ENCODE measurements around the gene SH3BP5. TPM values are rescaled to one million over a fixed set of nuclear protein-coding genes. Genes with fewer than 3 reads are reported as not detected.

The SH3BP5 gene
- polyA plus RNA-seq, 1 of the 3 experiments (the other 2 are of a cell fraction): 29.5 TPM

DNA sequence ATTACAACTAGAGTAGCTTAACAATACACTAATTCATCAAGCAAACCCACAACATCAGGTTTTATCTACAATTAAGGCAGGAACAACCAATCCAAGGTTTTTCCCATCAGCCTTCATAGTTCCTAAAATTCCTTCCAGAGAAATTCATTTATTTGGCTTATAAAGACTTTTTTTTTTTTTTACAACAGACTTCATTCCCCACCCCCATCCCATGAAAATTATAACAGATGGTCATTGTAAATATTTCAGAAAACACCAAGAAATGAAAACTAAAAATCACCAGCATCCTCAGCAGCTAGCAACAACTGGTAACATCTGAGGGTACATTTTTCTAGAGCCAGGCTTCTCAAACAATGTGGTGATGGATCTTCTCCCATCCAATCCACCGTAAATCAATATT lies 11.0 kb downstream of the SH3BP5 start (continued):
- TF ChIP-seq IRF3 (IDR thresholded peaks at IDR 0.05; ENCODE audit: low read depth, low read length) (no peak), RCOR1 (IDR thresholded peaks at IDR 0.05; ENCODE audit: low read length) (no peak), POLR2AphosphoS5 (IDR thresholded peaks at IDR 0.05; ENCODE audit: low read depth, low read length) (no peak), RAD21 (IDR thresholded peaks at IDR 0.05; ENCODE audit: low read length) (no peak), CTCF (IDR thresholded peaks at IDR 0.05) (no peak), TCF12 (IDR thresholded peaks at IDR 0.05) (no peak), GABPA (IDR thresholded peaks at IDR 0.05; ENCODE audit: low read depth) (no peak), MXI1 (IDR thresholded peaks at IDR 0.05; ENCODE audit: low read depth, low read length) (no peak), TAF1 (IDR thresholded peaks at IDR 0.05; ENCODE audit: borderline replicate concordance, low read depth, low read length) (no peak), FOSL2 (IDR thresholded peaks at IDR 0.05; ENCODE audit: borderline replicate concordance, low read depth) (no peak), YY1 (IDR thresholded peaks at IDR 0.05; ENCODE audit: low read depth) (no peak), FOXJ3 (CRISPR knock-in tag; IDR thresholded peaks at IDR 0.05) (no peak)

DNA sequence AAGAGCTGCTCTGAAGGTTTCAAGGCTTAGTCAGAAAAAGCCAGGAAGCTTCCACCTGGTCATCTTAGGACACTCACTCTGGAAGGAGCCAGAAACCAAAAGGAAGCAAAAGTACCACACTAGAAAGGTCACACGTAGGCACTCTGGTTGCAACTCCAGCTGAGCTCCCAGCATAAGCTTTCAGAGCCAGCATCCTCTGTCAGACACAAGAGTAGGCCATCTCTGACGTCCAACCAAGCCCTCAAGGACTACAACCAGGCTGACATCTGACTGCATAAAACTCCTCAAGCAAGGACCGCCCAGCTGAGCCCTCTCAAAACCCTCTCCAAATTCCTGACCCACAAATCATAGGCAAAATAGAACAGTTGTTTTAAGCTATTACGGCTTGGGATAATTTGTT lies 12.8 kb downstream of the SH3BP5 start:
- H4K20me1 ChIP-seq (ENCODE audit: insufficient read depth): no peaks in the 10 kb centered on the region
- TF ChIP-seq EZH2phosphoT487 (IDR thresholded peaks at IDR 0.05; ENCODE audit: borderline replicate concordance, low read depth) (no peak), RAD21 (IDR thresholded peaks at IDR 0.05; ENCODE audit: low read length) (no peak), MXI1 (IDR thresholded peaks at IDR 0.05; ENCODE audit: low read depth, low read length) (no peak), TEAD4 (IDR thresholded peaks at IDR 0.05; ENCODE audit: borderline replicate concordance, insufficient read depth) (no peak), RFX5 (IDR thresholded peaks at IDR 0.05; ENCODE audit: low read length) (no peak), USF1 (IDR thresholded peaks at IDR 0.05; ENCODE audit: borderline replicate concordance, low read depth) (no peak)
- TF ChIP-seq, protein P1, sequence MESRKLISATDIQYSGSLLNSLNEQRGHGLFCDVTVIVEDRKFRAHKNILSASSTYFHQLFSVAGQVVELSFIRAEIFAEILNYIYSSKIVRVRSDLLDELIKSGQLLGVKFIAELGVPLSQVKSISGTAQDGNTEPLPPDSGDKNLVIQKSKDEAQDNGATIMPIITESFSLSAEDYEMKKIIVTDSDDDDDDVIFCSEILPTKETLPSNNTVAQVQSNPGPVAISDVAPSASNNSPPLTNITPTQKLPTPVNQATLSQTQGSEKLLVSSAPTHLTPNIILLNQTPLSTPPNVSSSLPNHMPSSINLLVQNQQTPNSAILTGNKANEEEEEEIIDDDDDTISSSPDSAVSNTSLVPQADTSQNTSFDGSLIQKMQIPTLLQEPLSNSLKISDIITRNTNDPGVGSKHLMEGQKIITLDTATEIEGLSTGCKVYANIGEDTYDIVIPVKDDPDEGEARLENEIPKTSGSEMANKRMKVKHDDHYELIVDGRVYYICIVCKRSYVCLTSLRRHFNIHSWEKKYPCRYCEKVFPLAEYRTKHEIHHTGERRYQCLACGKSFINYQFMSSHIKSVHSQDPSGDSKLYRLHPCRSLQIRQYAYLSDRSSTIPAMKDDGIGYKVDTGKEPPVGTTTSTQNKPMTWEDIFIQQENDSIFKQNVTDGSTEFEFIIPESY (IDR thresholded peaks at IDR 0.05; ENCODE audit: borderline replicate concordance, low read depth): no peak
- 0 out of 2 replicates have a peak overlapping the region, but pooled peaks have one; percentile 10 for H3K9ac ChIP-seq
- H3K4me2 ChIP-seq: peak overlapping the region; percentile 29; the same call in 1 of the 2 replicates
- no peaks in the 10 kb centered on the region for H3K27me3 ChIP-seq (ENCODE audit: insufficient read depth)
- peak overlapping the region in 1 of 2 experiments; percentile 32; a peak in 2 of 4 replicates for H3K27ac ChIP-seq (ENCODE audit: low read depth in 2 of 2, low read length in 1 of 2)
- CTCF ChIA-PET: interaction anchor here (0.9 to 2.9 kb wide), 3 partner anchors 11 to 52 kb away, joined by 3 to 10 read pairs (median 4); no protein-coding TSS in a partner anchor
- H3F3A ChIP-seq (replicated peaks; ENCODE audit: insufficient read depth): peaks cover 19% of the 10 kb centered on the region
- 90% methylated on average over 4 of the region's 4 CpGs for WGBS (ENCODE audit: low lambda C conversion rate)
- H3K9me2 ChIP-seq: no peaks in the 10 kb centered on the region
- DNase-seq: no peak
- H3K4me1 ChIP-seq (ENCODE audit: control insufficient read depth in 1 of 2, insufficient read depth in 2 of 2, low read depth in 1 of 2, low read length in 1 of 2): peaks cover 9 to 36% of the 10 kb centered on the region in 2 experiments; a peak in 2 of 4 replicates
- no peaks in the 10 kb centered on the region for H3K36me3 ChIP-seq (replicated peaks in 1 of 2; ENCODE audit: control insufficient read depth in 1 of 2, insufficient read depth in 2 of 2, low read length in 1 of 2)
- POLR2A ChIA-PET: no interaction called here
- peaks cover 14% of the 10 kb centered on the region; the same call in 1 of the 2 replicates for H3K79me2 ChIP-seq (ENCODE audit: insufficient read depth)
- no peak overlapping the region for H2AFZ ChIP-seq (ENCODE audit: low read depth)
- no peak overlapping the region for H3K4me3 ChIP-seq (ENCODE audit: low read depth in 2 of 2, low read length in 1 of 2)
- H3K9me3 ChIP-seq: no peaks in the 10 kb centered on the region
